Measurements from ENCODE around the gene HECTD1.
"Not testable (repeated sequence)": the region's sequence is repeated elsewhere in the genome, so short reads cannot be mapped to it uniquely, and the experiment has no call there.

Gene HECTD1

DNA sequence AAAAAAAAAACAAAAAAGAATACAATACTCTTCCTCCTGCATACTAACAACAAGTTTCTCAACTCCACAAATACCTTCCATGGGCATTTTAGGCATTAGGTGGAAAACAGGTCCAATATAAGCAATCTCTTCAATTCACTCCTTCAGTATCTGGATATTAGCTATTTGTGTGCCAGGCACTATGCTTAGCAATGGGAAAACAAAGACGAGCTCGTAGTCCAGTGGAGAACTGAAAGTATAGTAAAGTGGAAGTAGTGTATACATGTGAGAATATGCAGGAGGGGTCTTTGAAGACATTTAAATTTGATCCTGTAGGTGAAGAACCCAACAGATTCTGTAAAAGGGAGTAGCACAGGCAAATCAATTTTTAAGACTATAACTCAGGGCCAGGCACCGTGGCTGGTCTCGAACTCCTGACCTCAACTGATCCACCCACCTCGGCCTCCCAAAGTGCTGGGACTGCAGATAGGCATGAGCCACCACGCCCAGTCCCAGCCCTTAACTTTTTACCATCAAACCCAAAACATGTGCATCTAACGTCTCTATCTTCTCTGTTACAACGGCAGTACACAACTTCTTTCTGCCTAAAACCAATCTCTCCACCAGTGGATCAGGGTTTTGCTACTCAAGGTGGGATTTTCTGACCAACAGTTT lies 10.6 kb downstream of the HECTD1 start:
- no peak overlapping the region for H3K4me3 ChIP-seq (ENCODE audit: low read depth, low read length)

DNA sequence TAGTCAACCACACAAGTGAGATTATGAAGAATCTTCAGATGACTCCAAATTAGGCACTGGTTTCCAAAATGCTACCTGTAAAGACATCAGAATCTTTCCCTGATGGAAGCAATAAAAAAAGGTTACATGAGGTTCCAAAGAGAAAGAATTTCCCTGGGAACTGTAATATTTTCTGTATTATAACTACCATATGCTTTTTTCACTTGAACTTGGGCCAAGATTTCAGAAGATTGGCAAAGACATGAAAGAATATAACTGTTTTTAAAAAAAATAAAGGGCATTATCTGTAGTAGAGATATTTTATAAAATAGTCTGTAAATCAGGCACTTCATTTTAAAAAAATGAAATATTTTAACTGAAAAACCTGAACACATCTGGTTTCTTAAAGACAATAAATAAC lies 12.9 kb downstream of the HECTD1 start:
- no peak overlapping the region for H3K4me3 ChIP-seq (ENCODE audit: low read depth, low read length)

DNA sequence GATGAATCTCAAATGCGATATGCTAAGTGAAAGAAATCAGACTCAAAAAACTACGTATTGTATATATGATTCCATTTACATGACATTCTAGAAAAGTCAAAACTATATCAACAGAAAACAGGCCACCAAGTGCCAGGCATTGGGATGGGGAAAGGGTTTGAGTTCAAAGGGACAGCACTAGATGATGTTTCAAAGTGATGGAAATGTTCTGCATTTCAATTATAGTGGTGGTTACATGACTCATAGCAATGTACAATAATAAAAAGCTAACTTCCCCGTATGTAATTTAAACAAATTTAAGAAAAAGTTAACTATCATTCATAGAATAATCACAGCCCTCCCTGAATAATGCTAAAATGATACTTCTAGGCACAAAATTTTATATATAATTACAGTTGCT lies 13.5 kb downstream of the HECTD1 start:
- H3K4me3 ChIP-seq (ENCODE audit: low read depth, low read length), result no peak overlapping the region

DNA sequence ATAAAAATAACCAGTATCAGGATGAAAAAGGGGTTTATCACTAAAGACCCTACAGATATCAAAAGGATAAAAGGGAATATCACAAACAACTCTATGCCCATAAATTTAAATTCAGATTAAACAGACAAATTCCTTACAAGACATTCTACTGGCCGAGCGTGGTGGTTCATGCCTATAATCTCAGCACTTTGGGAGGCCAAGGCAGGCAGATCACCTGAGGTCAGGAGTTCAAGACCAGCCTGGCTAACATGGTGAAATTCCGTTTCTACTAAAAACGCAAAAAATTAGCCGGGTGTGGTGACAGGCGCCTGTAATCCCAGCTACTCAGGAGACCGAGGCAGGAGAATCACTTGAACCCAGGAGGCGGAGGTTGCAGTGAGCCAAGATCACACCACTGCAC lies 15.0 kb downstream of the HECTD1 start:
- H3K4me3 ChIP-seq (ENCODE audit: low read depth, low read length), result not testable (repeated sequence)

DNA sequence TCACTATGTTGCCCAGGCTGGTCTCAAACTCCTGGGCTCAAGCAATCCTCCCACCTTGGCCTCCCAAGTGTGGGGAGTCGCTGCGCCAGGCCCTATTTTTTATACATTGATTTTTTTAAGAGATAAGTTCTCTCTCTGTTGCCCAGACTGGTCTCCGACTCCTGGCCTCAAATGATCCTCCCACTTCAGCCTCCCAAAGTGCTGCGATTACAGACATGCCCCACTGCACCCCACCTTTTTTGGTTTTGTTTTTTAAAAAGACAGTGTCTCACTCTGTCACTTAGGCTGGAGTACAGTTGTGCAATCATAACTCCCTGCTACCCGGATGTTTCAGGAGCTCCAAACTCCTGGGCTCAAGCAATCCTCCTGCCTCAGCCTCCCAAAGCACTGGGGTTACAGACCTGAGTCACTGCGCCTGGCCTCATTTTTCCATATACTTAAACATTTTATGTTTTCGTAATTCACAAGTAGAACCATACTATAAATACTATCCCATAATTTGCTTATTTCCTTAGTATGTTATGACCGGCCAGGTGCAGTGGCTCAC lies 16.8 kb downstream of the HECTD1 start:
- no peak overlapping the region for H3K4me3 ChIP-seq (ENCODE audit: low read depth, low read length)

DNA sequence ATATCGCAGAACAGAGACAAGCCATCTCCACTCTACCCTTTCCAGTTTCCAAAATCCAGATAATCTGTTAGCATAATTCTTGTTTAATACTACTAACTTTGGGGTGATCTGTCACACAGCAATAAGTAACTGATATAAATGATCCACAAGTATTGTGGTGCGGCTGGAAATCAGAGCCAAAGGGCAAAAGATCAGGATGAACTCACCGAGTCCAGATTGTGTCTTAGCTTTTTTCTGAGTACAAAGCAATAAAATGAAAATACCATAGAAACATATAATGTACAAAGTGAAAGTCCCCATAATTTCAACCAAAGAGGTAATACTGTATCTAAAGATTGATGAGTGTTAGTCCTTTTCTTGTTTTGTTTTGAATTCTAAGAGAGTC lies 17.4 kb downstream of the HECTD1 start:
- H3K4me3 ChIP-seq (ENCODE audit: low read depth, low read length), result no peak overlapping the region

DNA sequence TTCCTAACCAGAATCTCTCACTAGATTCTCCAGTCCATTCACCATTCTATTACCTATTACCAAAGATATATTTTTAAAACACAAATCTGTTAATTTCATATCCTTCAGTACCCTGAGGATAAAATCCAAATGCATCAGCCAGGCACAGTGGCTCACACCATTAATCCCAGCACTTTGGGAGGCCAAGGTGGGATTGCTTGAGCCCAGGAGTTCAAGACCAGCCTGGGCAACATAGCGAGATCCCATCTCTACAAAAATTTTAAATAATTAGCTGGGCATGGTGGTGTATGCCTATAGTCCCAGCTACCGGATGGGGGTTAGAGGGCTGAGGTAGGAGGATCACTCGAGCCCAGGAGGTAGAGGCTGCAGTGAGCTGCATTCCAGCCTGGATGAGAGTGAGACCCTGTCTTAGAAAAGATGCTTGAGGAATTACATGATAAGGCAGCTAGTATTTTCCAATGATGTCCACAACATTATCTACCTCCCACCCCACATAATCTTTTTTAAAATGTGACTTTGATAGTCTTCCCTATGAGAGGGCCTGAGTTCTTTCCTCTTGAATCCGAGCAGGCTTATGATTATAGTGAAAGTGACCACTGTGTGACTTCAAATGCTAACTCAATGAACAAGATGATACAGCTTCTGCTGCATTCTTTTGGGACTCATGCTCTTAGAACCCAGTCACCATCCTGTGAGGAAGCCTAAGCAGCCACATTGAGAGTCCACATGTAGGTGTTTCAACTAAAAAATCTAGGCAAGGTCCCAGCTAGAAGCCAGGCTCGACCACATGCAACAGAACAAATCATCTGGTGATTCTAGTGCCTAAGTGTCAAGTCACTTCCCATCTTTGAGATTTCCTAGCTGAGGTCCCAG lies 18.0 kb downstream of the HECTD1 start:
- no peak overlapping the region for H3K4me3 ChIP-seq (ENCODE audit: low read depth, low read length)

DNA sequence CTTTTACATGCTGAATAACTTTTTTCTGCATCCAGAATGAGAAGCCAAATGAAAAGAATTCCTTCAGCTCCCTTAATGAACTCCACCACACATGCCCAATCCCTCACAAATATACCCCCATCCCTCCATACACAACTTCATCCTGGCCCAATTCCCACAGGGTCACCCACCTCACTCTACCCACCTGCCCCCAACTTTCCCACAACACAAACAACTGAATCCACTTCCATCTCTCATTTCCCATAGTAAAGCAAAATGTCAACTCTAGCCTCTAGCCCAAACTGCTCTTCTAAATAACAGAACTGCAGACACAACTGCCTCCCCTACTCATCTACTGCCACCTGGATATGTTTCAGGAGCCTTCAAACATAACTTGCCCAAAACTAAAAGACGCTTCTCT lies 18.8 kb downstream of the HECTD1 start:
- no peak overlapping the region for H3K4me3 ChIP-seq (ENCODE audit: low read depth, low read length)

DNA sequence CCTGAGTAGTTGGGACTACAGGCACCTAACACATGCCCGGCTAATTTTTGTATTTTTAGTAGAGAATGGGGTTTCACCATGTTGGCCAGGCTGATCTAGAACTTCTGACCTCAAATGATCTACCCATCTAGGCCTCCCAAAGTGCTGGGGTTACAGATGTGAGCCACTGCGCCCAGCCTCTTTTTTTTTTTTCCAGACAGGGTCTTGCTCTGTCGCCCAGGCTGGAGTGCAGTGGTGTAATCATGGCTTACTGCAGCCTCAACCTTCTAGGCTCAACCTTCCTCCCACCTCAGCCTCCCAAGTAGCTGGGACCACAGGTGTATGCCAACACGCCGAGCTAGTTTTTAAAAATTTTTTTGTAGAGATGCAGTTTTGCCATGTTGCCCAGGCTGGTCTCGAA lies 25.6 kb downstream of the HECTD1 start:
- H3K4me3 ChIP-seq (ENCODE audit: low read depth, low read length), result not testable (repeated sequence)

DNA sequence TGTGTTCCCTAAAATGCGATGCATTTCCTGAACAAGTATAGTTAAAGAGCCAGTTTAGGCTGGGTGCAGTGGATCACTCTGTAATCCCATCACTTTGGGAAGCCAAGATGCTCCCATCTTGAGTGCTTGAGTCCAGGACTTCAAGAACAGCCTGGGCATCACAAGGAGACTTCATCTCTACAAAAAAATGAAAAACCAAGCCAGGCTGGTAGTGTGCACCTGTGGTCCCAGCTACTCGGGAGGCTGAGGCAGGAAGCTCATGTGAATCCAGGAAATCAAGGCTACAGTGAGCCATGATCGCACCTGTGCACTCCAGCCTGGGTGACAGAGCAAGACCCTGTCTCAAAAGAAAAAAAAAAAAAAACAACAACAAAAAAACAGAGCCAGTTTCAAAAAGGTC lies 26.3 kb downstream of the HECTD1 start:
- no peak overlapping the region for H3K4me3 ChIP-seq (ENCODE audit: low read depth, low read length)

DNA sequence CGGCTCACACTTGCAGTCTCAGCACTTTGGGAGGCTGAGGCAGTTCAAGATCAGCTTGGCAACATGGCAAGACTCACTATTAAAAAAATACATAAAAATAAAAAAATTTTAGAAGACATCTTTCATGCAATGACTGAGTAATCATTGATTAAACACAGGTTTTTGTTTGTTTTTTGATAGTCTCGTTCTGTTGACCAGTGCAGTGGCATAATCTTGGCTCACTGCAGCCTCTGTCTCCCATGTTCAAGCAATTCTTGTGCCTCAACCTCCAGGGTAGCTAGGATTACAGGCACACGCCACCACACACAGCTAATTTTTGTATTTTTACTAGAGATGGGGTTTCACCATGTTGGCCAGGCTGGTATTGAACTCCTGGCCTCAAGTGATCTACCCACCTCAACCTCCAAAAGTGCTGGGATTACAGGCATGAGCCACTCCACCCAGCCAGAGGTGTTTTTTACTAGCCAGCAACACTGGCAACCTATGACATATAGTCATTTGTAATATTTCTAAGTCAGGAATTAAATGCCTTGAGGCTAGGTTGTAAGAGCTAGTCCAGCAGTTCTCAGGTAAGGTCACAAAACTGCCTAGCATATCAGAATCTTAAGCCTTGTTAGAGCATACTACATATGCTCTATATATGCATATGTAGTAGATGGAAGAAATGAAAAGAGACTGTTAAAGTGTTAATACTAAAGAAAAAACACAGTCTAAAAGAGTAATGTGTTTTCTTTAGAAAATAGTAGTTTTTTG lies 27.1 kb downstream of the HECTD1 start:
- no peak overlapping the region for H3K4me3 ChIP-seq (ENCODE audit: low read depth, low read length)

DNA sequence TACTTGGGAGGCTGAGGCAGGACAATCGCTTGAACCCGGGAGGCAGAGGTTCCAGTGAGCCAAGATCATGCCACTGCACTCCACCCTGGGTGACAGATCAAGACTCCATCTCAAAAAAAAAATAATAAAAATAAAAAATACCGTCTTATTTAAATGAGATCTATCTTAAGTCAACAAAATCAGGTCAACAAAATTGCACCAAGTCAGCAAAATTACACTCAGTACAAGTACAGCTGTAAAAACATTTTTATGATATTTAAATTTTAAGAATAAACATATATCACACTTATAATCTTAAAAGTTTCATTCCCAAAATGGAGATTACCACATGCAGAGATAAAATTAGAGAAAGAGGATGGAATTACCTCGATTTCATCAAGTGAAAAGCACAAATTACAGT lies 33.2 kb downstream of the HECTD1 start:
- H3K4me3 ChIP-seq (ENCODE audit: low read depth, low read length), result no peak overlapping the region

DNA sequence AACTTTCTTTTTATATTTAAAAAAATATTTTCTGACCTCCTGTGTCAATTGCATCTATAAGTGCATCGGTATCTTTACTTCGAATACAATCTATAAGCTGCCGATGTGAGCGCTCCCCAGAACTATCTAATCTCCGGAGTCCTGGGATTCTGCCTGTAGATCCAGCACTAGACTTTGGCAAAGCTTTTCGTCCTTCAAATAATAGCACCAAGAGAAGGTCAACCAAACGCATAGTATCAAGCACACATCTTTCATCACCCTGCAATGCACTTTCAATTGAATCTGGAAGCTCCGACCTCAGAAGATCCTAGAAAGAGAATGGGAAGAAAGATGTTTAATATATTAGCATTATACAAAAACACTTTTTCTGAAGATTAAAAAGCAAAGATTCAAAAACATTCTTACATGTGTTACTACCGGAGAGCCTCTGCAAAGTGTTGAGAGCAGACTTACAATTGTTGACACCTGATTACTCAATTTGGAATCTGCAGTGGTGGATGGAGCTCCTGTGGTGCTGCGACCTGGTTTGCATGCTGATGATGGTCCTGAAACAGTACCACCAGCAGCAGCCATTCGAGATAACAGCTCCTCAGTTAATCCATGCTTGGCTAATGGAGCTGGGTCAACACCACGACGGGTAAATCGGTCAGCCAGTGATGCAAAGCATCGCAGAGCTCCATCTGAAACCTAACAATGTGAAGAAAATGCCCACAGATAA lies 34.3 kb downstream of the HECTD1 start:
- no peak overlapping the region for H3K4me3 ChIP-seq (ENCODE audit: low read depth, low read length)

DNA sequence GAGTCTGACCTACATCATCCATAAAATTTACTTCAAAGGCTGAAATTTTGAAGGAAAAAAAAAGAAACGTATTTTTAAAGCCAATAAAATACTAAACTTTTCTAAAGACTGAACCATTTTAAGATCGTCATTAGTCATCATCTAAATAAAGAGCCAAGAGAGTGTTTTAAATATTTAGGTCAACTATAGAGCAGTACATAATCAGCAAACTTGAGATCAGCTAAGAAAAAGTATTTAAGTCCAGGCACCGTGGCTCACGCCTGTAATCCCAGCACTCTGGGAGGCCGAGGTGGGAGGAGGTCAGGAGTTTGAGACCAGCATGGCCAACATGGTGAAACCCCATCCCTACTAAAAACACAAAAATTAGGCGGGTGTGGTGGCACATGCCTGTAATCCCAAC lies 35.5 kb downstream of the HECTD1 start:
- no peak overlapping the region for H3K4me3 ChIP-seq (ENCODE audit: low read depth, low read length)

DNA sequence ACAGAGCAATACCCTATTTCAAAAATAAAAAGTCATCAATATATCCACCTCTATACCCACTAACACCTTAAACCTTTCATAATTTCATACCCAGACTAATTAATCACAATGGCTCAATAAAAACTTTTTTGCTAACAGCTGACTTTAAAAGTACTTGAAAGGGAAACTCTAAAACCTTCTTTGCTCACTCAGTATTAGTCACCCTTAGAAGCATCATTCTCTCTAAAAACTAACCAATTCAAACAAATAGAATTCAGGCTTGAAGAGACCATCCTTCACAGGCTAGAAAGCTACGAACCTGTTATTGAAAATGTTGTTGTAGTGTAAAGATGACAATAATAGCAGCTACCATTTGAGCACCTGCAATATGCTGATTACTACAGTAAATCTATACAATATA lies 37.2 kb downstream of the HECTD1 start:
- no peak overlapping the region for H3K4me3 ChIP-seq (ENCODE audit: low read depth, low read length)

DNA sequence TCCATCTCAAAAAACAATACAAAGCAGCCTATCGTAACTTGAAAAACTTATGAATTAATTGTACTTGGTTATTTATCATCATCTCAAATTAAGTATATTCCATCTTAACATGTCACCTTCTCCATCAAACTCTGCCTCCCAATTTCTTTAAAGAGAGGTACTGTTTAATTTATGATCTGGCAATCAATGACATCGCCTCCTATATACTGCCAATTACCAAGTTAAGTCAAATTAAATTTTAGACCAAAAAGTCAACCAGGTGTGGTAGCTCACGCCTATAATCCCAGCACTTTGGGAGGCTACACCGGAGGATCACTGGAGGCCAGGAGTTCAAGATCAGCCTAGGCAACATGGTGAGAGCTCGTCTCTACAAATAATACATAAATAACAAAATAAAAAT lies 37.7 kb downstream of the HECTD1 start:
- no peak overlapping the region for H3K4me3 ChIP-seq (ENCODE audit: low read depth, low read length)

DNA sequence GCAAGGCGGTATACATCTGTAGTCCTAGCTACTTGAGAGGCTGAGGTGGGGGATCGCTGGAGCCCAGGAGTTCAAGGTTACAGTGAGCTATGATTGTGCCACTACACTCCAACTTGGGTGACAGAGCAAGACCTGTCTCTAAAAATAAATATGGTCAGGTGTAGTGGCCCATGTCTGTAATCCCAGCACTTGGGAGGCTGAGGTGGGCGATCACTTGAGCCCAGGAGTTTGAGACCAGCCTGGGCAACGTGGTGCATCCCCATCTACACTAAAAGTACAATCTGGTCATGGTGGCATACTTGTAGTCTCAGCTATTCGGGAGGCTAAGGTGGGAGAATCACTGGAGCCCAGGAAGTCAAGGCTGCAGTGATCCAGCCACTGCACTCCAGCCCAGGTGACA lies 40.6 kb downstream of the HECTD1 start:
- no peak overlapping the region for H3K4me3 ChIP-seq (ENCODE audit: low read depth, low read length)

DNA sequence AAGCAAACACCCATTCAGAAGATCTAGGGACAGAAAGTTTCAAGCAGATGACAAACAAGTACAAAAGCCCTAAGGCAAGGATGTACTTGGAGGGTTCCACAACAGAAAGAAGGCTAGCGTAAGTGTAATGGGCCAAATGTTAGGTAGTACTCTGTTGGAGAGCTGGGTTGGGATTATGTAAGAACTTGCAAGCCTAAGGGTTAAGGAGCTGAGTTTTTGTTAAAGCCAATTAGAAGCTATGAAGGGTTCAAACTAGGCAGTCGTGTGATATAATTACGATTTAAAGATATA lies 41.4 kb downstream of the HECTD1 start:
- no peak overlapping the region for H3K4me3 ChIP-seq (ENCODE audit: low read depth, low read length)

DNA sequence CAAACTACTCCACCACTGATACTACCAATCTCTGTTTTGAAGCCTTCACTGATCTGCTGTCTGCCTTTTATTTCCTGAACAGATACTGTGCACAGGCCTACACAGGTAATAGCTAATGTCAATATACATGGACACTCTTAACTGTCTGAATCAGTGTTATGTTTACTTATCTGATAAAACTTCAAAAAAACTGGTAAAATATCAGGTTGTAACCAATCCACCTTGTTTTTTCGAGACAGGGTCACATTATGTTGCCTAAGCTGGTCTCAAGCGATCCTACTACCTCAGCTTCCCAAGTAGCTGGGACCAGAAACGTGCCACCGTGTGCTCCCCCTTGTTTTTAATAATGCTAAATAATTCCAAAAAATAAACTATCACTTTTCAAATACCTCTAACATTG lies 43.5 kb downstream of the HECTD1 start:
- no peak overlapping the region for H3K4me3 ChIP-seq (ENCODE audit: low read depth, low read length)

DNA sequence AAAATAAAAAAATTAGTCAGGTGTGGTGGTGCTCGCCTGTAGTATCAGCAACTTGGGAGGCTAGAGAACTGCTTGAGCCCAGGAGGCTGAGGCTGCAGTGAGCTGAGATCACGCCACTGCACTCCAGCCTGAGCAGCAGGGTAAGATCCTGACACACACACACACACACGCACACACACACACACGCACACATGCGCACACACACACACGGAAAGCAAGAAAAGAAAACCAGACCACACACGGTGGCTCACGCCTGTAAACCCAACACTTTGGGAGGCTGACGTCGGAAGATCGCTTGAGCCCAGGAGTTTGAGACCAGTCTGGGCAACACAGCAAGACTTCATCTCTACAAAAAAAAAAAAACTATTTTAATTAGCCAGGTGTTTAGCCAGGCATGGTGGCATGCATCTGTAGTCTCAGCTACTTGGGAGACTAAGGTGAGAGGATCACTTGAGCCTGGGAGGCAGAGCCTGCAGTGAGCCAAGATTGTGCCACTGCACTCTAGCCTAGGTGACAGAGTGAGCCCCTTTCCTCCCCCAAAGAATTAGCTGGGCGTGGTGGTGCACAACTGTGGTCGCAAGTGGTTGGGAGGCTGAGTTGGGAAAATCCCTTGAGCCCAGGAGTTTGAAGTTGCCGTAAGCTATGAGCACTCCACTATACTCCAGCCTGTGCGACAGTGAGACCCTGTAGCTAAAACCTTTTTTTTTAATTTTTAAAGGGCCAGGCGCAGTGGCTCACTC lies 44.5 kb downstream of the HECTD1 start:
- H3K4me3 ChIP-seq (ENCODE audit: low read depth, low read length), result no peak overlapping the region

DNA sequence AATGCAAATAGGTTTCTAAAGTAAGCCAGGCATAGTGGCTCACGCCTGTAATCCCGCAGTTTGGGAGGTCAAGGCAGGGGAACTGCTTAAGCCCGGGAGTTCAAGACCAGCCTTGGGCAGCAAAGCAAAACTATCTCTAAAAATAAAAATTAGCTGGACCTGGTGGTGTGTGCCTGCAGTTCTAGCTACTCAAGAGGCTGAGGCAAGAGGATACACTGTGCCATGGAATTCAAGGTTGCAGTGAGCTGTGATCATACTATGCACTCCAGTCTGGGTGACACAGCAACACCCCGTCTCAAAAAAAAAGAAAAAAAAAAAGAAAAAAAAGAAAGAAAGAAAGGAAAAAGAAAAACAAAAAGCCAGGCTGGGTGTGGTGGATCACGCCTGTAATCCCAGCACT lies 46.3 kb downstream of the HECTD1 start:
- no peak overlapping the region for H3K4me3 ChIP-seq (ENCODE audit: low read depth, low read length)
